ENCODE results near the gene CDH12. TPM values are rescaled to one million over a fixed set of nuclear protein-coding genes. Genes with fewer than 3 reads are reported as not detected.

The CDH12 gene
- total RNA-seq, 5 donors from 2014 or later (not counting 1 experiment from before 2014, with no cell fraction given): not detected

DNA sequence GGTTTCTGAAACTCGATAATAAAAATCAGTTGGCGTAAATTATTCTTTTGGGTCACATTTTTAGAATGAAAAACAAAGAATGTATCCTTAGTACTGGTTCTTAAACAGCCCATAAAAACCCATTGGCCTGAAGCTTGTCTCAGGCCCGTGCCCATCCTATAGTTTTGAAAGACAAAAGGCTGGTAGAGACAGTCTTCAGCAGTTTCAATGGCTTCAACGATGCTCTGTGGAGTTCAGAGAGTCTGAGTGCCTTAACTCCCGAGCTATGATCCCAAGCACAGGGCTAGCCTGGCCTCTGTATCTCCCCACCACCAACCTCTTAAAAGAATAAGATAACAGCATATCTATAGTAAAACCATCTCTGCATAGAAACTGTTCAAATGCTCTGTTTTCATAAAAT lies 595.0 kb downstream of the CDH12 start:
- no peak for ATAC-seq (replicated peaks in 1 of 4)
- no peaks in the 10 kb centered on the region for H3K4me1 ChIP-seq (ENCODE audit: control insufficient read depth in 1 of 2, extremely low read depth in 1 of 2, insufficient read depth in 2 of 2, low read length in 2 of 2)
- no peak for DNase-seq
- H3K36me3 Mint-ChIP-seq: no peaks in the 10 kb centered on the region
- H3K4me3 Mint-ChIP-seq: no peak overlapping the region
- H3K27me3 Mint-ChIP-seq: no peaks in the 10 kb centered on the region
- WGBS (ENCODE audit: insufficient coverage): 46% methylated on average over 2 of the region's 5 CpGs
- no peaks in the 10 kb centered on the region for H3K27me3 ChIP-seq (replicated peaks in 1 of 2; ENCODE audit: control insufficient read depth in 2 of 2, extremely low read depth in 1 of 2, insufficient read depth in 2 of 2, low read length in 1 of 2)
- H3K36me3 ChIP-seq (ENCODE audit: control insufficient read depth in 2 of 2, extremely low read depth in 1 of 2, insufficient read depth in 1 of 2, low read length in 1 of 2): no peaks in the 10 kb centered on the region
- H3K4me3 ChIP-seq (ENCODE audit: control insufficient read depth in 1 of 2, extremely low read depth in 1 of 2, low read length in 1 of 2): no peak overlapping the region
- peaks cover 4 to 17% (median 5%) of the 10 kb centered on the region in 3 donors for H3K9me3 Mint-ChIP-seq
- no peaks in the 10 kb centered on the region for H3K9me3 ChIP-seq
- CTCF ChIA-PET: interaction anchor here in 1 of 2 donors (0.7 kb wide), 1 partner anchor 76 kb away, joined by 4 read pairs; no protein-coding TSS in a partner anchor
- no peaks in the 10 kb centered on the region for H3K4me1 Mint-ChIP-seq
- H3K27ac ChIP-seq (ENCODE audit: low read length): no peak overlapping the region
- no peak overlapping the region for H3K27ac Mint-ChIP-seq
- POLR2A ChIA-PET: no interaction called here

DNA sequence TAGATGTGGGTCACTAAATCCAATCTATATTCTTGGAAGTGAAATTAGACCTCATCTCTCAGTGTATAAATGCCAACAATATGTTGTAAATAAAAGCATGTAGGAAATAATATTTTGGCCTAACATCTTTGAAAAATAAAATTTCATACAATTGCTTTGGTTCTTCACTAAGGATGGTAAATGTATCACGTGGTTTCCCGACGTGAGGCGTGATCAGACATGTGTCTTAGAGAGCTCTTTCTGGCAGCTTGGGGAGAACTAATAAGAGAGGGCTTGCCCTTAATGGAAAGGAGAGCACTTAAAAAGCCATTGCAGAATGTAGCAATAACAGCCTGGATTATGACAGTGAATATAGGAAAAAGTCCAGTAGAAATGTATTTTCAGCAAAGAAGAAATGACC lies 602.6 kb downstream of the CDH12 start:
- Mint-ChIP-seq H3K4me1 (no peaks in the 10 kb centered on the region), H3K4me3 (no peak overlapping the region), H3K27ac (no peak overlapping the region), H3K27me3 (no peaks in the 10 kb centered on the region), H3K36me3 (no peaks in the 10 kb centered on the region), H3K9me3 (peaks cover 13 to 17% (median 15%) of the 10 kb centered on the region in 3 donors)
- no peaks in the 10 kb centered on the region for H3K27me3 ChIP-seq (replicated peaks in 1 of 2; ENCODE audit: control insufficient read depth in 2 of 2, extremely low read depth in 1 of 2, insufficient read depth in 2 of 2, low read length in 1 of 2)
- no peaks in the 10 kb centered on the region for H3K9me3 ChIP-seq
- ChIA-PET POLR2A (no interaction called here), CTCF (no interaction called here)
- no peak for DNase-seq
- no peak overlapping the region for H3K4me3 ChIP-seq (ENCODE audit: control insufficient read depth in 1 of 2, extremely low read depth in 1 of 2, low read length in 1 of 2)
- no peaks in the 10 kb centered on the region for H3K4me1 ChIP-seq (ENCODE audit: control insufficient read depth in 1 of 2, extremely low read depth in 1 of 2, insufficient read depth in 2 of 2, low read length in 2 of 2)
- no peak for ATAC-seq (replicated peaks in 1 of 4)
- WGBS (ENCODE audit: insufficient coverage): 13% methylated on average over 1 of the region's 4 CpGs
- no peaks in the 10 kb centered on the region for H3K36me3 ChIP-seq (ENCODE audit: control insufficient read depth in 2 of 2, extremely low read depth in 1 of 2, insufficient read depth in 1 of 2, low read length in 1 of 2)
- H3K27ac ChIP-seq (ENCODE audit: low read length): no peak overlapping the region

DNA sequence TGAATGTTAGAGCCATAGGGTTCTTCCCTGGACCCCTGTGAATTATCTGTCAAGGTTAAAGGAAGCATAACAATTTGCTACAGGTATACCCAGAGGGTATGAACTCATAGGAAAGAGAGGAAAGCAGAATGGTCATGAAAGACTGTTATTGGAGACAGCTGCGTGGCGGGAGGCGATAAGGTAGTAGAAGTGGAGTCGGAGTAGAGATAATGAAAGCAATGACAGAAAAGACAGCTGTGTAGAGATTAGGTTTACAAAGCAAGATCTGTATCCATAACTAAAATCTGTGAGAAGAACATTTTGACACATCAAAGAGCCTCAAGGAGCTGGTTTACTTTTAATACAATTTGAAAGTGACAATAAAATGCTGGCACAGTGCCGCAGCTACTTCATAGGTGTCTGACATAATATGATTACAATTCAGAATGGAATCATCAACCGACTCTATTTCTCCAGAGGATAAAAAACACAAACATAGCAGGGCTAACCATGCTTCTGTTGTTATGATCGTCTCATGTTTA lies 603.9 kb downstream of the CDH12 start:
- H3K27me3 ChIP-seq (replicated peaks in 1 of 2; ENCODE audit: control insufficient read depth in 2 of 2, extremely low read depth in 1 of 2, insufficient read depth in 2 of 2, low read length in 1 of 2): no peaks in the 10 kb centered on the region
- DNase-seq: no peak
- H3K4me1 ChIP-seq (ENCODE audit: control insufficient read depth in 1 of 2, extremely low read depth in 1 of 2, insufficient read depth in 2 of 2, low read length in 2 of 2): no peaks in the 10 kb centered on the region
- ChIA-PET CTCF (interaction anchor here in 1 of 2 donors (0.6 kb wide), 1 partner anchor 214 kb away, joined by 3 read pairs; no protein-coding TSS in a partner anchor), POLR2A (no interaction called here)
- no peak for ATAC-seq (replicated peaks in 1 of 4)
- no peaks in the 10 kb centered on the region for H3K4me1 Mint-ChIP-seq
- H3K4me3 Mint-ChIP-seq: no peak overlapping the region
- peaks cover 12 to 17% (median 15%) of the 10 kb centered on the region in 3 donors for H3K9me3 Mint-ChIP-seq
- WGBS (ENCODE audit: insufficient coverage): no CpG with 5 or more reads among the region's 7 CpGs
- no peaks in the 10 kb centered on the region for H3K9me3 ChIP-seq
- H3K27ac ChIP-seq (ENCODE audit: low read length): no peak overlapping the region
- no peaks in the 10 kb centered on the region for H3K36me3 Mint-ChIP-seq
- H3K36me3 ChIP-seq (ENCODE audit: control insufficient read depth in 2 of 2, extremely low read depth in 1 of 2, insufficient read depth in 1 of 2, low read length in 1 of 2): no peaks in the 10 kb centered on the region
- no peaks in the 10 kb centered on the region for H3K27me3 Mint-ChIP-seq
- no peak overlapping the region for H3K27ac Mint-ChIP-seq
- H3K4me3 ChIP-seq (ENCODE audit: control insufficient read depth in 1 of 2, extremely low read depth in 1 of 2, low read length in 1 of 2): no peak overlapping the region

DNA sequence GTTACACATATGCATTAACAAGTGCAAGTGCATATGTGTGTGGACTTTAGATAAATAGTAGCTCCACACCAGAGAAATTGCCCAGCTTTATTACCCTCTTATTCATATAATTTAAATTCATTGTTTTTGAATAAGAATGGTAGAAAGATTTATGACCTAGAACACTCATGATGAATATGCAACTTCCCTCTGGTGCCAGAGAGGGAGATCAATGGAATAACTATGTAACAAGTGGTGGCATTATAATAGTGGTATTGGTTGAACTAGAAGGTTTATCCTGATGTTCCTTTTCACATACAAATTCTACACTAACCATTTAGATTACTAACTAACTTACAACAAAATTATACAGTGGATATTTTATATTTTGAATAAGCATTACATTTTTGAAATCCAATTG lies 607.4 kb downstream of the CDH12 start:
- CTCF ChIA-PET: no interaction called here

DNA sequence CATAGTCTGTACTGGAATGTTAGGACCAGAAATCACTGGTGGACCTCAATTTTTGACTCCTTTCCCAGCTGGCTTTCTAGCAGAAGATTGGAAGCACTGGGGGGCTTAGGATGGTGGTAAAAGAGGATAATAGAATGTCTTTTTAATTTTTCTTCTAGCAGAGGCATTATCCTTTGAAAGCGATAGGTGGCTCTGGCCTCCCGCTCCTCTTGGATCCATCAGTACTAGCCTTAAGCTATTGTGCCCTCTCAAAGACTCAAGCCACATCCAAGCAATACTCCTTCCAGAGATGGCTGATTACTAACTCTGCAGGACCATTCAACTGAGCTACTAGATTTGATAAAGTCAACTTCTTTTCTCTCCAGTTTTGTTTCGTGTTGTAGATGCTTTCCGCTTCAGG lies 610.6 kb downstream of the CDH12 start:
- no peaks in the 10 kb centered on the region for H3K27me3 Mint-ChIP-seq
- DNase-seq (no peak), ATAC-seq (replicated peaks in 1 of 4) (no peak)
- no peak overlapping the region for H3K4me3 ChIP-seq (ENCODE audit: control insufficient read depth in 1 of 2, extremely low read depth in 1 of 2, low read length in 1 of 2)
- H3K4me1 ChIP-seq (ENCODE audit: control insufficient read depth in 1 of 2, extremely low read depth in 1 of 2, insufficient read depth in 2 of 2, low read length in 2 of 2): no peaks in the 10 kb centered on the region
- H3K9me3 Mint-ChIP-seq: peaks cover 9 to 19% (median 11%) of the 10 kb centered on the region in 3 donors
- CTCF ChIA-PET: no interaction called here
- 94% methylated on average over 2 of the region's 4 CpGs for WGBS (ENCODE audit: insufficient coverage)
- no peaks in the 10 kb centered on the region for H3K9me3 ChIP-seq
- H3K36me3 ChIP-seq (ENCODE audit: control insufficient read depth in 2 of 2, extremely low read depth in 1 of 2, insufficient read depth in 1 of 2, low read length in 1 of 2): no peaks in the 10 kb centered on the region
- H3K36me3 Mint-ChIP-seq: no peaks in the 10 kb centered on the region
- no peak overlapping the region for H3K27ac Mint-ChIP-seq
- H3K27ac ChIP-seq (ENCODE audit: low read length): no peak overlapping the region
- no peaks in the 10 kb centered on the region for H3K27me3 ChIP-seq (replicated peaks in 1 of 2; ENCODE audit: control insufficient read depth in 2 of 2, extremely low read depth in 1 of 2, insufficient read depth in 2 of 2, low read length in 1 of 2)
- H3K4me3 Mint-ChIP-seq: no peak overlapping the region
- POLR2A ChIA-PET: interaction anchor here in 1 of 2 donors (0.6 kb wide), 1 partner anchor 612 kb away, joined by 3 read pairs; no protein-coding TSS in a partner anchor
- H3K4me1 Mint-ChIP-seq: no peaks in the 10 kb centered on the region

More for the DNA sequence above, 607.4 kb downstream of the CDH12 start:
- Histone ChIP-seq H3K4me1 (ENCODE audit: control insufficient read depth in 1 of 2, extremely low read depth in 1 of 2, insufficient read depth in 2 of 2, low read length in 2 of 2) (no peaks in the 10 kb centered on the region), H3K27ac (ENCODE audit: low read length) (no peak overlapping the region), H3K27me3 (replicated peaks in 1 of 2; ENCODE audit: control insufficient read depth in 2 of 2, extremely low read depth in 1 of 2, insufficient read depth in 2 of 2, low read length in 1 of 2) (no peaks in the 10 kb centered on the region), H3K36me3 (ENCODE audit: control insufficient read depth in 2 of 2, extremely low read depth in 1 of 2, insufficient read depth in 1 of 2, low read length in 1 of 2) (no peaks in the 10 kb centered on the region), H3K4me3 (ENCODE audit: control insufficient read depth in 1 of 2, extremely low read depth in 1 of 2, low read length in 1 of 2) (no peak overlapping the region), H3K9me3 (no peaks in the 10 kb centered on the region)
- no peak overlapping the region for H3K4me3 Mint-ChIP-seq
- no peak overlapping the region for H3K27ac Mint-ChIP-seq
- DNase-seq: no peak
- peaks cover 8 to 15% (median 15%) of the 10 kb centered on the region in 3 donors for H3K9me3 Mint-ChIP-seq
- no peaks in the 10 kb centered on the region for H3K4me1 Mint-ChIP-seq
- no peaks in the 10 kb centered on the region for H3K27me3 Mint-ChIP-seq
- POLR2A ChIA-PET: no interaction called here
- H3K36me3 Mint-ChIP-seq: no peaks in the 10 kb centered on the region
- no peak for ATAC-seq (replicated peaks in 1 of 4)

DNA sequence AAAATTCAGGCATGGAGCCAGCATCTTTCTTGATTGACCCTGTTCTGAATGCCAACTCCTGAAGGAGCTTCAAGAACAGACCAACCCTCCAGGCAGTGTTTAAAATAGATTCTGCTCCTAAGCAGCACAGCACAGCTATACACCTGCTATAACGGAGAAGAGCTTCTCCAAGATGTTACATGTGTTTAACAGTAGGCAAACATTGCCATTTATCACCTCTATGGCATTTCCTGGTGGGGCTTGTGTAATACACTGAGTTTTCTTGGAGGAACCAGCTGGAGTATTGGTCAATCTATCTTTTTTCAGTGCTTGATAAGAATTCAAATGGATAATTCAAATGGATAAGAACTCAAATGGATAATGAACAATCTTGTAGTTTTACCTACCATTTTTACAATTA lies 615.1 kb downstream of the CDH12 start:
- Mint-ChIP-seq H3K4me3 (no peak overlapping the region), H3K27ac (no peak overlapping the region), H3K36me3 (no peaks in the 10 kb centered on the region), H3K9me3 (peaks cover 6 to 19% (median 15%) of the 10 kb centered on the region in 3 donors), H3K4me1 (no peaks in the 10 kb centered on the region), H3K27me3 (no peaks in the 10 kb centered on the region)
- DNase-seq (no peak), ATAC-seq (replicated peaks in 1 of 4) (no peak)
- WGBS (ENCODE audit: insufficient coverage): no CpG with 5 or more reads among the region's 1 CpG
- Histone ChIP-seq H3K27ac (ENCODE audit: low read length) (no peak overlapping the region), H3K36me3 (ENCODE audit: control insufficient read depth in 2 of 2, extremely low read depth in 1 of 2, insufficient read depth in 1 of 2, low read length in 1 of 2) (no peaks in the 10 kb centered on the region), H3K27me3 (replicated peaks in 1 of 2; ENCODE audit: control insufficient read depth in 2 of 2, extremely low read depth in 1 of 2, insufficient read depth in 2 of 2, low read length in 1 of 2) (no peaks in the 10 kb centered on the region), H3K4me1 (ENCODE audit: control insufficient read depth in 1 of 2, extremely low read depth in 1 of 2, insufficient read depth in 2 of 2, low read length in 2 of 2) (no peaks in the 10 kb centered on the region), H3K4me3 (ENCODE audit: control insufficient read depth in 1 of 2, extremely low read depth in 1 of 2, low read length in 1 of 2) (no peak overlapping the region), H3K9me3 (no peaks in the 10 kb centered on the region)
- ChIA-PET POLR2A (no interaction called here), CTCF (no interaction called here)

DNA sequence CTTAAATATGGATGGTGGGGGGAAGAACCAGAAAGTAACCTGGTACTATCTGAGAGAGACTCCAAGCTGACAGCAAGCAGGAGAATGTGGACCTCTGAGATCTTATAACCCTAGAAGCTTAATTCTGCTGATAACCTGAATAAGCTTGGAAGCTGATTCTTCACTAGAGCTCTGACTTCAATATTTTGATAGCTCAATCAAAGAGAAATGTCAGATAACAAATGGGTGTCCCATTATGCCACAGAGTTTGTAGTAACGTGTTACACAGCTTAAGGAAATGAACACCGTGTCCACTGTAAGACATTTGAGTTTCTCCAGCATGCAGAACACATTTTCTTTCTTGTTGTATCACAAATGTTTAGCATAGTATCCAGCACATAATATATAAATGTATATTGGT lies 626.7 kb downstream of the CDH12 start:
- Mint-ChIP-seq H3K4me1 (no peaks in the 10 kb centered on the region), H3K36me3 (no peaks in the 10 kb centered on the region), H3K9me3 (peaks cover 0 to 15% (median 11%) of the 10 kb centered on the region in 3 donors), H3K27ac (no peak overlapping the region), H3K4me3 (no peak overlapping the region), H3K27me3 (no peaks in the 10 kb centered on the region)
- DNase-seq (no peak), ATAC-seq (replicated peaks in 1 of 4) (no peak)
- H3K27me3 ChIP-seq (replicated peaks in 1 of 2; ENCODE audit: control insufficient read depth in 2 of 2, extremely low read depth in 1 of 2, insufficient read depth in 2 of 2, low read length in 1 of 2): no peaks in the 10 kb centered on the region
- no peak overlapping the region for H3K27ac ChIP-seq (ENCODE audit: low read length)
- no CpG with 5 or more reads among the region's 2 CpGs for WGBS (ENCODE audit: insufficient coverage)
- ChIA-PET CTCF (no interaction called here), POLR2A (no interaction called here)
- H3K9me3 ChIP-seq: peaks cover 2% of the 10 kb centered on the region
- no peaks in the 10 kb centered on the region for H3K36me3 ChIP-seq (ENCODE audit: control insufficient read depth in 2 of 2, extremely low read depth in 1 of 2, insufficient read depth in 1 of 2, low read length in 1 of 2)
- H3K4me1 ChIP-seq (ENCODE audit: control insufficient read depth in 1 of 2, extremely low read depth in 1 of 2, insufficient read depth in 2 of 2, low read length in 2 of 2): no peaks in the 10 kb centered on the region
- no peak overlapping the region for H3K4me3 ChIP-seq (ENCODE audit: control insufficient read depth in 1 of 2, extremely low read depth in 1 of 2, low read length in 1 of 2)

Data from T-cell (primary cell).